ENCODE data around the gene PPIF.

GRCh38 chr10:79349766-79350406 is 2.6 kb downstream of the PPIF start:
- TF ChIP-seq CTCF (IDR thresholded peaks at IDR 0.05) (no peak), EZH2 (IDR thresholded peaks at IDR 0.05; ENCODE audit: borderline replicate concordance, insufficient read depth, low read depth, low read length, poor library complexity, severe bottlenecking) (no peak)
